ENCODE data around the gene TYW3.

The TYW3 gene

GRCh38 chr1:74712881-74713280 lies 20.1 kb upstream of the TYW3 start:
- Histone ChIP-seq H3K9ac (ENCODE audit: low read length) (peak overlapping the region; percentile 9), H3K4me1 (ENCODE audit: control insufficient read depth, insufficient read depth, low read length) (peaks cover 29% of the 10 kb centered on the region), H3K4me3 (ENCODE audit: low read length) (no peak overlapping the region), H3K9me3 (ENCODE audit: control insufficient read depth, low read length) (no peaks in the 10 kb centered on the region), H3K27me3 (replicated peaks; ENCODE audit: control insufficient read depth, insufficient read depth, low read length) (no peaks in the 10 kb centered on the region), H3K36me3 (ENCODE audit: control insufficient read depth, insufficient read depth, low read length, severe bottlenecking) (peaks cover 27% of the 10 kb centered on the region)
- DNase-seq (ENCODE audit: low read depth), result peak; percentile 41

- Histone ChIP-seq H3K36me3 (ENCODE audit: control insufficient read depth, insufficient read depth, low read length, severe bottlenecking) (peaks cover 33% of the 10 kb centered on the region), H3K9me3 (ENCODE audit: control insufficient read depth, low read length) (no peaks in the 10 kb centered on the region), H3K4me1 (ENCODE audit: control insufficient read depth, insufficient read depth, low read length) (peaks cover 29% of the 10 kb centered on the region), H3K9ac (ENCODE audit: low read length) (peak overlapping the region; percentile 9), H3K27me3 (replicated peaks; ENCODE audit: control insufficient read depth, insufficient read depth, low read length) (no peaks in the 10 kb centered on the region), H3K4me3 (ENCODE audit: low read length) (no peak overlapping the region)
- DNase-seq (ENCODE audit: low read depth), result no peak
Measured at GRCh38 chr1:74713849-74714248, 19.1 kb upstream of the TYW3 start.

DNA sequence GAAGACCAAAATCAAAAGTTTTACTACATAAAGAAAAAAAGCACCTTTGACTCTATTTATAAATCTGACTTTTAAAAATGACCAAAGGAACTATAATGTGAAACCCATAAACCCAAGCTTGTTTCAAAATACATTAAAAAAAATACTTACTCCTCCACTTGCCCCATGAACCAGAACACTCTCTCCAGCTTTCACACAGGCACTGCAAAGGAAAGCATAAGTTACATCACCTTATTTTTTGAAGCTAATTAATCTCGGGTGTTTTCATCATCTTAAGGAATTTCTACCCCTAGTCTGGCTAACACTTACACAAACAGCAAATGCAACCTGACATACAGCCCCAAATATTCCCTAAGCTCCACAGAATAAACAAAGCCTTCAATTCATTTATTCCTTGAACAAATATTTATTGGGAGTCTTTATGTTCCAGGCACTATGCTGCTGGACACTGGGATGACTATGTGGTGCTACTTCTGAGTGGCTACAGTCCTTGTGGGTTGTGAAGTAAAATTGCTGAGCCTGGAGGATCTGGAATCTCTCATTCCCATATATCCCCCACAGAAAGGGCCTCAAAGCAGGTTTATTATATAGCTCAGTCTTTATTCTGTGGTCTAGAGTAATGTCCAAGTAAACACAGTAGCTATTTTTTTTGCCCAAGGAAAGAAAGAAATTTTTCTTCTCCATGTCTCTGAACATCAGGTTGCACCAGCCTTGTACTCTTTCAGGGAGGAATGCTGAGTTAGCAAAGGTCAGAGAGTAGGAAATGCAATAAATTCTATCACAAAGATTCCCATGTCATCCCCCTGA lies 18.3 kb upstream of the TYW3 start:
- no peaks in the 10 kb centered on the region for H3K9me3 ChIP-seq (ENCODE audit: control insufficient read depth, low read length)
- no peak overlapping the region for H3K4me3 ChIP-seq (ENCODE audit: low read length)
- H3K9ac ChIP-seq (ENCODE audit: low read length), result peak overlapping the region; percentile 31
- H3K4me1 ChIP-seq (ENCODE audit: control insufficient read depth, insufficient read depth, low read length), result peaks cover 29% of the 10 kb centered on the region
- H3K36me3 ChIP-seq (ENCODE audit: control insufficient read depth, insufficient read depth, low read length, severe bottlenecking), result peaks cover 32% of the 10 kb centered on the region
- DNase-seq (ENCODE audit: low read depth), result peak; percentile 58
- no peaks in the 10 kb centered on the region for H3K27me3 ChIP-seq (replicated peaks; ENCODE audit: control insufficient read depth, insufficient read depth, low read length)

DNA sequence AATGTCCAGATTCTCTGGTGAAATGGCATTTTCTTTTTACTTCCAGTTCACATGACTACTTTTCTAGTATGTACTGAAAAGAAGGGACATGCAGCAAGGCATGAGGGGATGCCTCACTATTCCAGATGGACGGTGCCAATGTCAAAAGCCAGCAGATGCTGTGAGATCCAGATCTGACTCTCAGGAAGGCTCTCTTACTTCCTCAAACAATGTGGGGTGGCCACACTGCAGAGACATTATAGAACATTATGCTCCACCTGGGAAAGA lies 17.8 kb upstream of the TYW3 start:
- Histone ChIP-seq H3K4me3 (ENCODE audit: low read length) (no peak overlapping the region), H3K9me3 (ENCODE audit: control insufficient read depth, low read length) (no peaks in the 10 kb centered on the region), H3K27me3 (replicated peaks; ENCODE audit: control insufficient read depth, insufficient read depth, low read length) (no peaks in the 10 kb centered on the region), H3K36me3 (ENCODE audit: control insufficient read depth, insufficient read depth, low read length, severe bottlenecking) (peaks cover 37% of the 10 kb centered on the region), H3K9ac (ENCODE audit: low read length) (no peak overlapping the region), H3K4me1 (ENCODE audit: control insufficient read depth, insufficient read depth, low read length) (peaks cover 29% of the 10 kb centered on the region)
- no peak for DNase-seq (ENCODE audit: low read depth)

DNA sequence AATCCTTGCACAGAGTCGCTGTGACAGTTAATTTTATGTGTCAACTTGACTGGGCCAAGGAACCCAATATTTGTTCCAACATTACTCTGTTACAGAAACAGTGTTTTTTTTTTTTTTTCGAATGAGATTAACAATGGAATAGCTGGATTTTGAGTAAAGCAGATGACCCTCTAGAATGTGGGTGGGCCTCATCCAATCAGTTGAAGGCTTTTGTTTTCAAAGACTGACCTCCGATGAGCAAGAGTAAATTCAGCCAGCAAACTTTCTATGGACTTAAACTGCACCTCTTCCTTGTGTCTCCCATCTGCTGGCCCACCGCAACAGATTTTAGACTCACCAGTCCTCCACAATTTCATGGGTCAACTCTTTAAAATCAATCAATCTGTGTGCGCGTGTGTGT lies 17.1 kb upstream of the TYW3 start:
- Histone ChIP-seq H3K4me1 (ENCODE audit: control insufficient read depth, insufficient read depth, low read length) (peaks cover 29% of the 10 kb centered on the region), H3K4me3 (ENCODE audit: low read length) (no peak overlapping the region), H3K36me3 (ENCODE audit: control insufficient read depth, insufficient read depth, low read length, severe bottlenecking) (peaks cover 41% of the 10 kb centered on the region), H3K9ac (ENCODE audit: low read length) (no peak overlapping the region), H3K9me3 (ENCODE audit: control insufficient read depth, low read length) (no peaks in the 10 kb centered on the region), H3K27me3 (replicated peaks; ENCODE audit: control insufficient read depth, insufficient read depth, low read length) (no peaks in the 10 kb centered on the region)
- no peak for DNase-seq (ENCODE audit: low read depth)

DNA sequence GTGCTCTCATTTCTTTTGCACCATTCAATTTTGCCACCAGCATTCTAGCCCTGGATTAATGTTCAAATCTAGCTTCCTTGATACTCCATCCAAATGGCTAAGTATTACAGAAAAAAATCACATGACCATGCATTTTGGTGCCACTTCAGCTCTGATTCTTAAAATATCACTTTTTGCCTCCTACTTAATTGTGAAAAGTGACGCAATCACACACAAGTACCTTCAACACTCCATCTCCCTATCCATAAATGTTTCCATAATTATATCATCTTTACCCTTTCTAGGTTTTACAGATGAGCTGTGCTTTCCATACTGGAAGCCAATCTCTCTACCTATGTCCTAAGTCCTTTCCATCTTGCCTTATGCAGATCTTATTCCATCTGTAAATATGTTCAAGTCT lies 16.1 kb upstream of the TYW3 start:
- no peaks in the 10 kb centered on the region for H3K9me3 ChIP-seq (ENCODE audit: control insufficient read depth, low read length)
- H3K4me3 ChIP-seq (ENCODE audit: low read length), result no peak overlapping the region
- H3K4me1 ChIP-seq (ENCODE audit: control insufficient read depth, insufficient read depth, low read length), result peaks cover 29% of the 10 kb centered on the region
- DNase-seq (ENCODE audit: low read depth), result no peak
- no peak overlapping the region for H3K9ac ChIP-seq (ENCODE audit: low read length)
- peaks cover 44% of the 10 kb centered on the region for H3K36me3 ChIP-seq (ENCODE audit: control insufficient read depth, insufficient read depth, low read length, severe bottlenecking)
- no peaks in the 10 kb centered on the region for H3K27me3 ChIP-seq (replicated peaks; ENCODE audit: control insufficient read depth, insufficient read depth, low read length)

DNA sequence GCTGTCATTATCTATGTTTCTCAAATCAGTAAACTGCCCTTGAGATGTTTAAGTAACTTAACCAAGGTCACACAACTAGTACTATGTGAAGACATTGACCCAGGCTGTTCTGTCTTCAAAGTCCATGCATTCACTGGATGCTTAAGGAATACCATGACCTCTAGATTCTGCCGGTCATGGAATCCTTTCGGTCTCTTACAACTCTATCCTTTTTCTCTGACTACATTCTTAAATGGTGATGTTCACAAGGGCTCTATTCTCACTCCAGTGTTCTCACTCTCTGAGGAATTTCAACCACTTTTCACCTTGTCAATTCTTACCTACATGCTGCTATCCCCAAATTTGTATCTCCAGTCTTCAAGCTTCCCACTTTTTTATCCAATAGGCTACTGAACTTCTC lies 15.3 kb upstream of the TYW3 start:
- Histone ChIP-seq H3K9me3 (ENCODE audit: control insufficient read depth, low read length) (no peaks in the 10 kb centered on the region), H3K4me1 (ENCODE audit: control insufficient read depth, insufficient read depth, low read length) (peaks cover 29% of the 10 kb centered on the region), H3K9ac (ENCODE audit: low read length) (no peak overlapping the region), H3K4me3 (ENCODE audit: low read length) (no peak overlapping the region), H3K27me3 (replicated peaks; ENCODE audit: control insufficient read depth, insufficient read depth, low read length) (no peaks in the 10 kb centered on the region), H3K36me3 (ENCODE audit: control insufficient read depth, insufficient read depth, low read length, severe bottlenecking) (peaks cover 52% of the 10 kb centered on the region)
- no peak for DNase-seq (ENCODE audit: low read depth)

DNA sequence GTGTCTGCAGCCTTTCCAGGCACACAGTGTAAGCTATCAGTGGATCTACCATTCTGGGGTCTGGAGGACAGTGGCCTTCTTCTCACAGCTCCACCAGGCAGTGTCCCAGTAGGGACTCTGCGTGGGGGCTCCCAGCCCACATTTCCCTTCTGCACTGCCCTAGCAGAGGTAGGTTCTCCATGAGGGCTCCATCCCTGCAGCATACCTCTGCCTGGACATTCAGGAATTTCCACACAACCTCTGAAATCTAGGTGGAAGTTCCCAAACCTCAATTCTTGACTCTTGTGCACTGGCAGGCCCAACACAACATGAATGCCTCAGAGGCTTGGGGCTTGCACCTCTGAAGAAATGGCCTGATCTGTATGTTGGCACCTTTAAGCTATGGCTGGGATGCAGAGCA lies 6.9 kb upstream of the TYW3 start:
- H3K27me3 ChIP-seq (replicated peaks; ENCODE audit: control insufficient read depth, insufficient read depth, low read length), result no peaks in the 10 kb centered on the region
- no peak for DNase-seq (ENCODE audit: low read depth)
- H3K4me1 ChIP-seq (ENCODE audit: control insufficient read depth, insufficient read depth, low read length), result peaks cover 24% of the 10 kb centered on the region
- no peaks in the 10 kb centered on the region for H3K9me3 ChIP-seq (ENCODE audit: control insufficient read depth, low read length)
- H3K36me3 ChIP-seq (ENCODE audit: control insufficient read depth, insufficient read depth, low read length, severe bottlenecking), result peaks cover 41% of the 10 kb centered on the region
- H3K4me3 ChIP-seq (ENCODE audit: low read length), result no peak overlapping the region
- H3K9ac ChIP-seq (ENCODE audit: low read length), result no peak overlapping the region

GRCh38 chr1:74728736-74729135 lies 4.2 kb upstream of the TYW3 start:
- H3K27me3 ChIP-seq (replicated peaks; ENCODE audit: control insufficient read depth, insufficient read depth, low read length), result no peaks in the 10 kb centered on the region
- H3K4me1 ChIP-seq (ENCODE audit: control insufficient read depth, insufficient read depth, low read length), result peaks cover 32% of the 10 kb centered on the region
- no peak for DNase-seq (ENCODE audit: low read depth)
- peak overlapping the region; percentile 18 for H3K9ac ChIP-seq (ENCODE audit: low read length)
- H3K36me3 ChIP-seq (ENCODE audit: control insufficient read depth, insufficient read depth, low read length, severe bottlenecking), result peaks cover 14% of the 10 kb centered on the region
- no peak overlapping the region for H3K4me3 ChIP-seq (ENCODE audit: low read length)
- no peaks in the 10 kb centered on the region for H3K9me3 ChIP-seq (ENCODE audit: control insufficient read depth, low read length)

DNA sequence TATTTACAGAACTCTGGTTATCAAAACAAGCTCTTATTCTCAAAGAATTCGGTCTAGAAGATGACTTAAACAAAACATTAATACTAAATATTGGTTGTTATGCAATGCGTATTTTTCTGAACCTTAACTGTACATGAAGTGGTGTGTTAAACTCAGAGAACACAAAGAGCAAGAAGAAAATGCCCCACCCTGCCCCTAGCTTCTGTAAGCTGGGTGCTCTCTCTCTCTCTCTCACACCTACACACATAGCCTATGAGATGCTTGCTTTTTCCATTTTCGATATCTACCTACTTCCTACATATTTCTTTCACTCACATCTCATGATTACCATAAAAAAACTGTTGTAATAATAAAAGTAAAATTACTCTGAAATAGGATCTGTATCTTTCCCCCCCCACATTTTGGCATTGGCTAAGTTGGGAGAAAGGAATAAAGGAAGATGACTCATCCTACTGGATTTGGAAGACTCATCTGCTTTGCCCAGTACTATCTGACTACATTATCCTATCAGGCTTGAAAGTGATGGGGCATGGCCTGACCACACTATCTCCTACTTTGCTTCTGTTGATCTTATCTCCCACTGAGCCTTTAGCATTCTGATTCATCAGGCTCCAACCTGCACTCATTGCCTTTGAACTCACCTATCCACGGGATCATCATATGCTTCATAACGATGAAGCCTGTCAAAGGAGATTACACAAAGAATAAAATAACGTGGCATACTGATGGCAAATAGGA lies 3.0 kb upstream of the TYW3 start:
- Histone ChIP-seq H3K27me3 (replicated peaks; ENCODE audit: control insufficient read depth, insufficient read depth, low read length) (no peaks in the 10 kb centered on the region), H3K4me1 (ENCODE audit: control insufficient read depth, insufficient read depth, low read length) (peaks cover 44% of the 10 kb centered on the region), H3K9ac (ENCODE audit: low read length) (no peak overlapping the region), H3K9me3 (ENCODE audit: control insufficient read depth, low read length) (no peaks in the 10 kb centered on the region), H3K36me3 (ENCODE audit: control insufficient read depth, insufficient read depth, low read length, severe bottlenecking) (peaks cover 2% of the 10 kb centered on the region), H3K4me3 (ENCODE audit: low read length) (no peak overlapping the region)
- no peak for DNase-seq (ENCODE audit: low read depth)

GRCh38 chr1:74731399-74732052 lies 1.4 kb upstream of the TYW3 start:
- peaks cover under 1% of the 10 kb centered on the region for H3K36me3 ChIP-seq (ENCODE audit: control insufficient read depth, insufficient read depth, low read length, severe bottlenecking)
- peak; percentile 32 for DNase-seq (ENCODE audit: low read depth)
- H3K9ac ChIP-seq (ENCODE audit: low read length), result no peak overlapping the region
- H3K4me1 ChIP-seq (ENCODE audit: control insufficient read depth, insufficient read depth, low read length), result peaks cover 46% of the 10 kb centered on the region
- H3K27me3 ChIP-seq (replicated peaks; ENCODE audit: control insufficient read depth, insufficient read depth, low read length), result no peaks in the 10 kb centered on the region
- no peaks in the 10 kb centered on the region for H3K9me3 ChIP-seq (ENCODE audit: control insufficient read depth, low read length)
- H3K4me3 ChIP-seq (ENCODE audit: low read length), result peak overlapping the region; percentile 22
